Tibial artery (tissue), 4 donors: Measurements from ENCODE around the gene MTERF1.
A peak's percentile ranks its signal among the peaks of the same experiment; 100 is the strongest.
"Not testable (repeated sequence)": the region's sequence is repeated elsewhere in the genome, so short reads cannot be mapped to it uniquely, and the experiment has no call there.

Source experiments
- DNase-seq, 2 donors: peaks; one replicate each; pipeline ENCODE4 v3.0.0-alpha.2; 2019
- H3K27ac ChIP-seq, 2 donors: fragments of 200-600 bp; sonication (generic) in 1 of 2; 1 replicate in 1 of 2; 2 replicates in 1 of 2; pipeline ENCODE4 v1.5.1; 2018 to 2019; ENCODE audit warnings: mild to moderate bottlenecking in 1 of 2
- H3K27me3 ChIP-seq, 2 donors: fragments of 200-600 bp; sonication (generic) in 1 of 2; one replicate each; pipeline versions ENCODE4 v1.5.1 to v1.6.0; 2016 to 2019
- H3K36me3 ChIP-seq, 3 donors: fragments of 200-600 bp; sonication (generic) in 2 of 3; one replicate each; pipeline ENCODE4 v1.5.1; 2016 to 2019; ENCODE audit warnings: mild to moderate bottlenecking in 2 of 3
- H3K4me1 ChIP-seq, 4 donors: fragments of 200-600 bp; sonication (generic) in 2 of 4; 1 replicate in 3 of 4; 2 replicates in 1 of 4; pipeline ENCODE4 v1.5.1; 2016 to 2019
- H3K4me3 ChIP-seq, 2 donors: fragments of 200-600 bp; sonication (generic) in 1 of 2; 1 replicate in 1 of 2; 2 replicates in 1 of 2; pipeline ENCODE4 v1.5.1; 2018 to 2019; ENCODE audit warnings: mild to moderate bottlenecking in 2 of 2
- H3K9me3 ChIP-seq, 3 donors: fragments of 200-600 bp; sonication (generic) in 1 of 3; one replicate each; pipeline ENCODE4 v1.5.1; 2016 to 2019
- CTCF ChIP-seq, 2 experiments: fragments of 200-600 bp in 1 of 2; fragments of 450-650 bp in 1 of 2; IDR thresholded peaks; one replicate each; pipeline ENCODE4 v1.5.1; 2017 to 2019; ENCODE audit warnings: antibody characterized with exemption in 2 of 2, mild to moderate bottlenecking in 1 of 2, moderate library complexity in 1 of 2
- intact Hi-C: fragments of 100-400 bp; cut with DNase I; formaldehyde crosslinking; loops from one replicate; pipeline ENCODE4 v1.15.0; 2023; ENCODE audit warnings: low total_unique reads

MTERF1 gene

GRCh38 chr7:91887336-91888213, 7.1 kb upstream of the MTERF1 start:
- H3K27ac ChIP-seq, H3K27me3 ChIP-seq, H3K36me3 ChIP-seq, H3K9me3 ChIP-seq, DNase-seq, H3K4me3 ChIP-seq, H3K4me1 ChIP-seq, intact Hi-C loops: not testable (repeated sequence)

GRCh38 chr7:91883676-91884362, 3.3 kb upstream of the MTERF1 start:
- TF ChIP-seq CTCF (IDR thresholded peaks at IDR 0.05), result no peak
- Histone ChIP-seq H3K4me1 (peaks cover 0 to 12% (median 7%) of the 10 kb centered on the region in 4 donors), H3K27ac (no peak overlapping the region), H3K4me3 (no peak overlapping the region), H3K36me3 (no peaks in the 10 kb centered on the region), H3K27me3 (no peaks in the 10 kb centered on the region), H3K9me3 (no peaks in the 10 kb centered on the region)
- DNase-seq, result no peak
- intact Hi-C loops, result no loop called here

GRCh38 chr7:91880016-91880412, 488 bp downstream of the MTERF1 start:
- H3K36me3 ChIP-seq, result peaks cover 0 to 3% (median 0%) of the 10 kb centered on the region in 3 donors
- no peaks in the 10 kb centered on the region for H3K27me3 ChIP-seq
- intact Hi-C loops, result no loop called here
- TF ChIP-seq CTCF (IDR thresholded peaks at IDR 0.05), result no peak
- H3K27ac ChIP-seq, result peak overlapping the region; percentile 55 to 58
- DNase-seq, result no peak
- peaks cover 0 to 29% (median 8%) of the 10 kb centered on the region in 4 donors for H3K4me1 ChIP-seq
- H3K9me3 ChIP-seq, result no peaks in the 10 kb centered on the region
- peak overlapping the region; percentile 59 to 82 for H3K4me3 ChIP-seq

GRCh38 chr7:91876391-91877133, 3.9 kb downstream of the MTERF1 start:
- Histone ChIP-seq H3K27ac (no peak overlapping the region), H3K9me3 (no peaks in the 10 kb centered on the region), H3K4me1 (peaks cover 0 to 29% (median 8%) of the 10 kb centered on the region in 4 donors), H3K4me3 (no peak overlapping the region), H3K27me3 (no peaks in the 10 kb centered on the region), H3K36me3 (peaks cover 0 to 13% (median 0%) of the 10 kb centered on the region in 3 donors)
- intact Hi-C loops, result no loop called here
- TF ChIP-seq CTCF (IDR thresholded peaks at IDR 0.05), result no peak
- no peak for DNase-seq

GRCh38 chr7:91875851-91876250, 4.7 kb downstream of the MTERF1 start:
- Histone ChIP-seq H3K4me3 (no peak overlapping the region), H3K27ac (no peak overlapping the region), H3K27me3 (no peaks in the 10 kb centered on the region), H3K4me1 (peaks cover 0 to 29% (median 8%) of the 10 kb centered on the region in 4 donors), H3K36me3 (peaks cover 0 to 13% (median 0%) of the 10 kb centered on the region in 3 donors), H3K9me3 (no peaks in the 10 kb centered on the region)
- DNase-seq, result no peak
- no peak for TF ChIP-seq CTCF (IDR thresholded peaks at IDR 0.05)
- intact Hi-C loops, result no loop called here
